ENCODE results near the gene UBE2V1. TPM values are rescaled to one million over a fixed set of nuclear protein-coding genes. Genes with fewer than 3 reads are reported as not detected.
"Not testable (repeated sequence)": the region's sequence is repeated elsewhere in the genome, so short reads cannot be mapped to it uniquely, and the experiment has no call there.

The UBE2V1 gene
- total RNA-seq, 1 donor from 2014 or later: 60.0 TPM

- DNase-seq: not testable (repeated sequence)
These were observed 24.8 kb upstream of the UBE2V1 start for GRCh38 chr20:50137702-50138101.

GRCh38 chr20:50136822-50137599, 24.1 kb upstream of the UBE2V1 start:
- DNase-seq: no peak

GRCh38 chr20:50135157-50135556, 22.2 kb upstream of the UBE2V1 start:
- DNase-seq: not testable (repeated sequence)

- DNase-seq: no peak
These were observed 20.7 kb upstream of the UBE2V1 start for GRCh38 chr20:50133474-50134217.

GRCh38 chr20:50133041-50133440, 20.1 kb upstream of the UBE2V1 start:
- no peak for DNase-seq

GRCh38 chr20:50130995-50131394, 18.0 kb upstream of the UBE2V1 start:
- DNase-seq: no peak

GRCh38 chr20:50130356-50130723, 17.4 kb upstream of the UBE2V1 start:
- no peak for DNase-seq

GRCh38 chr20:50129662-50130355, 16.9 kb upstream of the UBE2V1 start:
- no peak for DNase-seq

GRCh38 chr20:50128520-50128905, 15.6 kb upstream of the UBE2V1 start:
- no peak for DNase-seq

GRCh38 chr20:50127587-50128519, 14.9 kb upstream of the UBE2V1 start:
- no peak for DNase-seq

GRCh38 chr20:50126662-50127061, 13.7 kb upstream of the UBE2V1 start:
- DNase-seq: no peak

GRCh38 chr20:50125279-50125678, 12.3 kb upstream of the UBE2V1 start:
- DNase-seq: no peak

GRCh38 chr20:50124496-50124895, 11.5 kb upstream of the UBE2V1 start:
- no peak for DNase-seq

GRCh38 chr20:50123418-50123817, 10.5 kb upstream of the UBE2V1 start:
- DNase-seq: no peak

- no peak for DNase-seq
These were observed 9.8 kb upstream of the UBE2V1 start for GRCh38 chr20:50122763-50123162.

GRCh38 chr20:50121858-50122271, 8.9 kb upstream of the UBE2V1 start:
- DNase-seq: no peak

GRCh38 chr20:50120935-50121693, 8.2 kb upstream of the UBE2V1 start:
- DNase-seq: peak; percentile 25

- DNase-seq: no peak
These were observed 5.3 kb upstream of the UBE2V1 start for GRCh38 chr20:50118203-50118602.

GRCh38 chr20:50116368-50116999, 3.5 kb upstream of the UBE2V1 start:
- DNase-seq: no peak

- DNase-seq: peak; percentile 99
These were observed 2.8 kb upstream of the UBE2V1 start for GRCh38 chr20:50115591-50116367.

Measured in skin of body (tissue), 2 donors.